ENCODE measurements around the gene DTL. TPM values are rescaled to one million over a fixed set of nuclear protein-coding genes. Genes with fewer than 3 reads are reported as not detected.
A peak's percentile ranks its signal among the peaks of the same experiment; 100 is the strongest.
"Not testable (repeated sequence)": the region's sequence is repeated elsewhere in the genome, so short reads cannot be mapped to it uniquely, and the experiment has no call there.

The DTL gene
- 77.9 TPM for polyA plus RNA-seq (2012; ENCODE audit: insufficient read depth, insufficient read length)

- DNase-seq (ENCODE audit: low read depth, low spot score), result peak; percentile 98
- peak within 1 kb of the TSS; percentile 99 for H3K4me3 ChIP-seq (ENCODE audit: low read length)
Observed at GRCh38 chr1:212035123-212035834, at the start of gene DTL, which contains the start of gene INTS7. DTL (plus strand) TSS chr1:212035748; CDS start chr1:212035891, 143 bp downstream. INTS7 (minus strand) TSS chr1:212035557; CDS start chr1:212035437, 120 bp downstream.

GRCh38 chr1:211986628-211987254, 48.8 kb upstream of the DTL start:
- no peak overlapping the region for H3K4me3 ChIP-seq (ENCODE audit: low read length)
- no peak for DNase-seq (ENCODE audit: low read depth, low spot score)

- no peak for DNase-seq (ENCODE audit: low read depth, low spot score)
- no peak overlapping the region for H3K4me3 ChIP-seq (ENCODE audit: low read length)
Observed at GRCh38 chr1:211991695-211992094, 43.9 kb upstream of the DTL start.

- not testable (repeated sequence) for H3K4me3 ChIP-seq (ENCODE audit: low read length); DNase-seq (ENCODE audit: low read depth, low spot score)
Observed at GRCh38 chr1:211997426-211997825, 38.1 kb upstream of the DTL start.

GRCh38 chr1:212002536-212002935, 33.0 kb upstream of the DTL start:
- H3K4me3 ChIP-seq (ENCODE audit: low read length), result no peak overlapping the region
- no peak for DNase-seq (ENCODE audit: low read depth, low spot score)

GRCh38 chr1:212004895-212005608, 30.5 kb upstream of the DTL start:
- no peak overlapping the region for H3K4me3 ChIP-seq (ENCODE audit: low read length)
- no peak for DNase-seq (ENCODE audit: low read depth, low spot score)

- H3K4me3 ChIP-seq (ENCODE audit: low read length), result no peak overlapping the region
- DNase-seq (ENCODE audit: low read depth, low spot score), result no peak
Observed at GRCh38 chr1:212007178-212007577, 28.4 kb upstream of the DTL start.

- H3K4me3 ChIP-seq (ENCODE audit: low read length), result no peak overlapping the region
- peak; percentile 39 for DNase-seq (ENCODE audit: low read depth, low spot score)
Observed at GRCh38 chr1:212007886-212008285, 27.7 kb upstream of the DTL start.

GRCh38 chr1:212009561-212009960, 26.0 kb upstream of the DTL start:
- no peak overlapping the region for H3K4me3 ChIP-seq (ENCODE audit: low read length)
- peak; percentile 82 for DNase-seq (ENCODE audit: low read depth, low spot score)

- H3K4me3 ChIP-seq (ENCODE audit: low read length), result no peak overlapping the region
- peak; percentile 63 for DNase-seq (ENCODE audit: low read depth, low spot score)
Observed at GRCh38 chr1:212010004-212010403, 25.5 kb upstream of the DTL start.

- H3K4me3 ChIP-seq (ENCODE audit: low read length), result no peak overlapping the region
- peak; percentile 61 for DNase-seq (ENCODE audit: low read depth, low spot score)
Observed at GRCh38 chr1:212012034-212012740, 23.4 kb upstream of the DTL start.

- no peak for DNase-seq (ENCODE audit: low read depth, low spot score)
- no peak overlapping the region for H3K4me3 ChIP-seq (ENCODE audit: low read length)
Observed at GRCh38 chr1:212013672-212014071, 21.9 kb upstream of the DTL start.

- no peak overlapping the region for H3K4me3 ChIP-seq (ENCODE audit: low read length)
- DNase-seq (ENCODE audit: low read depth, low spot score), result no peak
Observed at GRCh38 chr1:212020975-212021374, 14.6 kb upstream of the DTL start.

- no peak overlapping the region for H3K4me3 ChIP-seq (ENCODE audit: low read length)
- no peak for DNase-seq (ENCODE audit: low read depth, low spot score)
Observed at GRCh38 chr1:212021563-212021962, 14.0 kb upstream of the DTL start.

GRCh38 chr1:212022908-212023307, 12.6 kb upstream of the DTL start:
- not testable (repeated sequence) for DNase-seq (ENCODE audit: low read depth, low spot score); H3K4me3 ChIP-seq (ENCODE audit: low read length)

GRCh38 chr1:212024469-212025149, 10.9 kb upstream of the DTL start:
- no peak overlapping the region for H3K4me3 ChIP-seq (ENCODE audit: low read length)
- no peak for DNase-seq (ENCODE audit: low read depth, low spot score)

GRCh38 chr1:212027727-212028126, 7.8 kb upstream of the DTL start:
- not testable (repeated sequence) for H3K4me3 ChIP-seq (ENCODE audit: low read length)

GRCh38 chr1:212030936-212031528, 4.5 kb upstream of the DTL start:
- H3K4me3 ChIP-seq (ENCODE audit: low read length), result no peak overlapping the region

More at GRCh38 chr1:212027727-212028126, 7.8 kb upstream of the DTL start:
- DNase-seq (ENCODE audit: low read depth, low spot score), result not testable (repeated sequence)

More at GRCh38 chr1:212030936-212031528, 4.5 kb upstream of the DTL start:
- DNase-seq (ENCODE audit: low read depth, low spot score), result no peak
